NCI-H69 (cell line): ENCODE results near the gene CNTNAP5.

Experiments used
- DNase-seq: peaks from one replicate; lab custom pipeline; 2025; lab: John Stamatoyannopoulos, UW

CNTNAP5 gene

GRCh38 chr2:124559236-124559635, 534.1 kb downstream of the CNTNAP5 start:
- no peak for DNase-seq

- no peak for DNase-seq
Measured at GRCh38 chr2:124560592-124561112, 535.6 kb downstream of the CNTNAP5 start.

GRCh38 chr2:124561486-124561885, 536.4 kb downstream of the CNTNAP5 start:
- no peak for DNase-seq

- DNase-seq, result no peak
Measured at GRCh38 chr2:124563426-124563825, 538.3 kb downstream of the CNTNAP5 start.

GRCh38 chr2:124566518-124566970, 541.5 kb downstream of the CNTNAP5 start:
- DNase-seq, result no peak

- DNase-seq, result no peak
Measured at GRCh38 chr2:124570872-124571271, 545.8 kb downstream of the CNTNAP5 start.

GRCh38 chr2:124571836-124572235, 546.7 kb downstream of the CNTNAP5 start:
- DNase-seq, result no peak

GRCh38 chr2:124572934-124573634, 548.0 kb downstream of the CNTNAP5 start:
- no peak for DNase-seq

- DNase-seq, result no peak
Measured at GRCh38 chr2:124575497-124575896, 550.4 kb downstream of the CNTNAP5 start.

GRCh38 chr2:124580263-124580662, 555.2 kb downstream of the CNTNAP5 start:
- no peak for DNase-seq

GRCh38 chr2:124582387-124582786, 557.3 kb downstream of the CNTNAP5 start:
- no peak for DNase-seq

- DNase-seq, result no peak
Measured at GRCh38 chr2:124584615-124585014, 559.5 kb downstream of the CNTNAP5 start.

- no peak for DNase-seq
Measured at GRCh38 chr2:124585277-124585676, 560.2 kb downstream of the CNTNAP5 start.

- no peak for DNase-seq
Measured at GRCh38 chr2:124586210-124586609, 561.1 kb downstream of the CNTNAP5 start.

GRCh38 chr2:124586835-124587234, 561.7 kb downstream of the CNTNAP5 start:
- no peak for DNase-seq

- DNase-seq, result no peak
Measured at GRCh38 chr2:124589971-124590370, 564.9 kb downstream of the CNTNAP5 start.

GRCh38 chr2:124602759-124603158, 577.7 kb downstream of the CNTNAP5 start:
- no peak for DNase-seq

GRCh38 chr2:124604940-124605339, 579.9 kb downstream of the CNTNAP5 start:
- DNase-seq, result no peak

- DNase-seq, result no peak
Measured at GRCh38 chr2:124607679-124608078, 582.6 kb downstream of the CNTNAP5 start.

GRCh38 chr2:124609667-124610066, 584.6 kb downstream of the CNTNAP5 start:
- no peak for DNase-seq

GRCh38 chr2:124610141-124610540, 585.1 kb downstream of the CNTNAP5 start:
- no peak for DNase-seq

GRCh38 chr2:124610866-124611265, 585.8 kb downstream of the CNTNAP5 start:
- DNase-seq, result no peak

- no peak for DNase-seq
Measured at GRCh38 chr2:124623560-124623959, 598.5 kb downstream of the CNTNAP5 start.

- no peak for DNase-seq
Measured at GRCh38 chr2:124625561-124625960, 600.5 kb downstream of the CNTNAP5 start.
